Astrocyte of the spinal cord (primary cell): ENCODE measurements around the gene FUT8.

Experiments used
- DNase-seq: peaks from one replicate; pipeline ENCODE4 v3.0.0; 2011; ENCODE audit warnings: low read depth, low spot score
- H3K4me3 ChIP-seq: 2 replicates; pipeline ENCODE4 v1.5.1; 2011; ENCODE audit warnings: low read depth, mild to moderate bottlenecking, low read length, moderate library complexity
- CTCF ChIP-seq: IDR thresholded peaks from 2 replicates; pipeline ENCODE4 v1.5.1; 2012; ENCODE audit warnings: low read depth, mild to moderate bottlenecking, low read length, inconsistent platforms
- in situ Hi-C: cut with HindIII; loops from 2 replicates; pipeline ENCODE4 v1.10.0; 2017; ENCODE audit warnings: low sequenced_read_pairs

The FUT8 gene

GRCh38 chr14:65738339-65738738, 325.8 kb downstream of the FUT8 start:
- in situ Hi-C loops = no loop called here
- TF ChIP-seq CTCF = no peak
- H3K4me3 ChIP-seq = no peak overlapping the region
- no peak for DNase-seq

GRCh38 chr14:65745396-65746190, 333.1 kb downstream of the FUT8 start:
- no peak for TF ChIP-seq CTCF
- DNase-seq = no peak
- in situ Hi-C loops = no loop called here
- no peak overlapping the region for H3K4me3 ChIP-seq

- in situ Hi-C loops = no loop called here
- no peak for DNase-seq
- TF ChIP-seq CTCF = no peak
- no peak overlapping the region for H3K4me3 ChIP-seq
Observed at GRCh38 chr14:65748796-65749195, 336.3 kb downstream of the FUT8 start.

GRCh38 chr14:65749287-65749686, 336.8 kb downstream of the FUT8 start:
- no peak for DNase-seq
- TF ChIP-seq CTCF = no peak
- in situ Hi-C loops = no loop called here
- no peak overlapping the region for H3K4me3 ChIP-seq

GRCh38 chr14:65750906-65751305, 338.4 kb downstream of the FUT8 start:
- in situ Hi-C loops = no loop called here
- DNase-seq = no peak
- no peak for TF ChIP-seq CTCF
- no peak overlapping the region for H3K4me3 ChIP-seq

GRCh38 chr14:65751510-65751909, 339.0 kb downstream of the FUT8 start:
- in situ Hi-C loops = no loop called here
- no peak for TF ChIP-seq CTCF
- DNase-seq = no peak
- H3K4me3 ChIP-seq = no peak overlapping the region

GRCh38 chr14:65753061-65753460, 340.5 kb downstream of the FUT8 start:
- no peak for TF ChIP-seq CTCF
- in situ Hi-C loops = no loop called here
- no peak for DNase-seq

More at GRCh38 chr14:65753061-65753460, 340.5 kb downstream of the FUT8 start:
- no peak overlapping the region for H3K4me3 ChIP-seq
